K562 (cell line): ENCODE measurements around the gene NACC1. TPM values are rescaled to one million over a fixed set of nuclear protein-coding genes. Genes with fewer than 3 reads are reported as not detected.

Source experiments
- BHLHE40 ChIP-seq: IDR thresholded peaks from 2 replicates; pipeline ENCODE4 v1.6.1; 2011; ENCODE audit warnings: low read length, improper control_type of control experiment
- DEAF1 ChIP-seq: fragments of 450-650 bp; formaldehyde crosslinking; IDR thresholded peaks from 2 replicates; pipeline ENCODE4 v1.4.0; 2020; ENCODE audit warnings: mild to moderate bottlenecking, moderate library complexity
- IRF9 ChIP-seq: fragments of 450-650 bp; IDR thresholded peaks from 2 replicates; pipeline ENCODE4 v1.6.1; 2016; ENCODE audit warnings: missing biosample characterization, missing genetic modification characterization
- LARP7 ChIP-seq: fragments of 450-650 bp; IDR thresholded peaks from 2 replicates; pipeline ENCODE4 v1.6.1; 2016
- MAFG ChIP-seq: fragments of 450-650 bp; conservative IDR thresholded peaks from 2 replicates; pipeline ENCODE4 v1.6.1; 2016; ENCODE audit warnings: missing genetic modification characterization, missing compliant biosample characterization
- NCOR1 ChIP-seq: fragments of 450-650 bp; IDR thresholded peaks from 2 replicates; pipeline ENCODE4 v1.6.1; 2016; ENCODE audit warnings: mild to moderate bottlenecking, moderate library complexity
- NKRF ChIP-seq: fragments of 450-650 bp; IDR thresholded peaks from 2 replicates; pipeline ENCODE4 v1.6.1; 2016; ENCODE audit warnings: borderline replicate concordance
- NONO ChIP-seq, 2 experiments: fragments of 200-400 bp in 1 of 2; fragments of 450-650 bp in 1 of 2; formaldehyde crosslinking in 1 of 2; IDR thresholded peaks; 2 replicates each; pipeline ENCODE4 v1.6.1; 2017; ENCODE audit warnings: low read depth in 2 of 2, mild to moderate bottlenecking in 2 of 2, moderate library complexity in 2 of 2, low read length in 1 of 2
- NR2C1 ChIP-seq, 2 experiments: fragments of 450-650 bp; IDR thresholded peaks; 2 replicates each; pipeline ENCODE4 v1.6.1; 2017; ENCODE audit warnings: mild to moderate bottlenecking in 2 of 2, antibody characterized with exemption in 1 of 2, inconsistent platforms in 1 of 2, missing compliant biosample characterization in 1 of 2, missing genetic modification characterization in 1 of 2
- PKNOX1 ChIP-seq: fragments of 450-650 bp; IDR thresholded peaks from 2 replicates; pipeline ENCODE4 v1.6.1; 2016
- PURB ChIP-seq: sonication (generic); formaldehyde crosslinking; IDR thresholded peaks from 2 replicates; pipeline ENCODE4 v1.9.0; 2021; ENCODE audit warnings: low read depth, mild to moderate bottlenecking, missing genetic modification reagents
- TSC22D4 ChIP-seq: fragments of 450-650 bp; IDR thresholded peaks from 2 replicates; pipeline ENCODE4 v1.6.1; 2016; ENCODE audit warnings: missing genetic modification characterization, missing biosample characterization, control low read depth
- U2AF2 ChIP-seq: fragments of 200-400 bp; formaldehyde crosslinking; optimal IDR thresholded peaks from 2 replicates; pipeline ENCODE3; 2017; ENCODE audit warnings: low read depth, mild to moderate bottlenecking, low read length
- ZFP1 ChIP-seq: fragments of 450-650 bp; formaldehyde crosslinking; IDR thresholded peaks from 2 replicates; pipeline ENCODE4 v1.4.0; 2020; ENCODE audit warnings: mild to moderate bottlenecking, mixed read lengths
- ZNF133 ChIP-seq: fragments of 250-450 bp; sonication (Bioruptor Pico); IDR thresholded peaks from 2 replicates; pipeline ENCODE4 v1.4.0; 2020; ENCODE audit warnings: mild to moderate bottlenecking
- ZNF197 ChIP-seq: fragments of 200-800 bp; sonication (Bioruptor generic); IDR thresholded peaks from 2 replicates; pipeline ENCODE4 v1.6.1; 2016; ENCODE audit warnings: low read depth, missing genetic modification characterization, missing compliant biosample characterization
- ZNF639 ChIP-seq, 2 experiments: fragments of 200-800 bp in 1 of 2; sonication (Bioruptor generic) in 1 of 2; sonication (generic) in 1 of 2; formaldehyde crosslinking in 1 of 2; IDR thresholded peaks in 1 of 2; conservative IDR thresholded peaks in 1 of 2; 2 replicates each; pipeline versions ENCODE4 v1.5.0 to v1.6.1; 2016 to 2020; ENCODE audit warnings: missing compliant biosample characterization in 1 of 2, missing genetic modification characterization in 1 of 2, missing genetic modification reagents in 1 of 2
- ZNF655 ChIP-seq: fragments of 250-450 bp; sonication (Bioruptor Pico); IDR thresholded peaks from 2 replicates; pipeline ENCODE4 v1.5.0; 2021
- polyA plus RNA-seq, 8 experiments: library from polyadenylated mRNA; depleted of rRNA in 4 of 8; stranded (reverse) in 5 of 8; unstranded in 3 of 8; fragments of >200 nt; fragmentation: Nextera tagmentation in 2 of 8; fragmentation: Illumina TruSeq in 1 of 8; extraction: Ambion mirVana in 2 of 8; extraction: Trizol in 1 of 8; gene quantifications; 2 replicates each; pipeline versions ENCODE4 v1.2.1 to v1.2.3, GENCODE V29; 2011 to 2014; ENCODE audit warnings: inconsistent platforms in 1 of 8, missing spikeins in 1 of 8
- total RNA-seq, 7 experiments: library from RNA; depleted of rRNA in 6 of 7; stranded (reverse); fragments of >200 nt in 6 of 7; fragmentation: Illumina TruSeq in 2 of 7; extraction: Trizol in 2 of 7; gene quantifications; 2 replicates each; pipeline versions ENCODE4 v1.2.1 to v1.2.3, GENCODE V29; 2011 to 2021; ENCODE audit warnings: low replicate concordance in 1 of 7

NACC1 gene
- total and polyA plus RNA-seq, 9 of the 15 experiments (the other 6 are each of a cell fraction or from before 2014, with no cell fraction given): 0.04 to 96.6 (median 25.8) TPM

GRCh38 chr19:13164343-13165161 lies 46.5 kb downstream of the NACC1 start (continued):
- TF ChIP-seq ZNF639 (CRISPR knock-in tag; conservative IDR thresholded peaks at IDR 0.05 in 1 of 2, IDR thresholded peaks at IDR 0.05 in 1 of 2) (no peak), NR2C1 (IDR thresholded peaks at IDR 0.05) (0 out of 2 replicates have a peak, but pooled peaks have one; percentile 6), NR2C1 (tag; IDR thresholded peaks at IDR 0.05) (no peak), PKNOX1 (peak; percentile 56; the same call in 1 of the 2 replicates), IRF9 (no peak), NKRF (no peak), NCOR1 (no peak), BHLHE40 (0 out of 2 replicates have a peak, but pooled peaks have one; percentile 15), PURB (CRISPR knock-in tag) (no peak), ZNF655 (CRISPR knock-in tag) (no peak), NONO (IDR thresholded peaks at IDR 0.05; ENCODE audit: low read depth in 2 of 2, low read length in 1 of 2) (no peak), TSC22D4 (tag) (no peak), ZNF133 (CRISPR knock-in tag) (no peak), DEAF1 (CRISPR knock-in tag) (no peak), ZNF197 (CRISPR knock-in tag) (0 out of 2 replicates have a peak, but pooled peaks have one; percentile 64), U2AF2 (no peak), ZFP1 (no peak), LARP7 (no peak), MAFG (tag) (no peak)
